ENCODE measurements around the gene YIPF5. TPM values are rescaled to one million over a fixed set of nuclear protein-coding genes. Genes with fewer than 3 reads are reported as not detected.
A peak's percentile ranks its signal among the peaks of the same experiment; 100 is the strongest.

Gene YIPF5
- total RNA-seq, result 23.6 TPM
- 15.2 TPM for polyA plus RNA-seq
- long read RNA-seq, donor 1, partial matches to known transcripts, result 0 of 1 reads
- long read RNA-seq, donor 1, other reads (novel, unspliced or antisense), result 0 of 1 reads
- long read RNA-seq, donor 2, result 0 reads
- long read RNA-seq, donor 3, transcript YIPF5-201 (6 exons, 3,147 nt), result major isoform, 13 of 43 reads
- long read RNA-seq, donor 3, partial matches to known transcripts, result 29 of 43 reads
- long read RNA-seq, donor 3, other reads (novel, unspliced or antisense), result 0 of 43 reads
- long read RNA-seq, donor 4, partial matches to known transcripts, result 0 of 4 reads
- long read RNA-seq, donor 4, other reads (novel, unspliced or antisense), result 0 of 4 reads
- long read RNA-seq, donor 5, transcript YIPF5-201 (6 exons, 3,147 nt), result major isoform, 30 of 34 reads
- long read RNA-seq, donor 5, partial matches to known transcripts, result 0 of 34 reads
- long read RNA-seq, donor 5, other reads (novel, unspliced or antisense), result 0 of 34 reads
- long read RNA-seq, donor 6, transcript YIPF5-201 (6 exons, 3,147 nt), result major isoform, 6 of 6 reads
- long read RNA-seq, donor 6, partial matches to known transcripts, result 0 of 6 reads
- long read RNA-seq, donor 6, other reads (novel, unspliced or antisense), result 0 of 6 reads
- long read RNA-seq, donor 7, transcript YIPF5-201 (6 exons, 3,147 nt), result major isoform, 19 of 20 reads
- long read RNA-seq, donor 7, partial matches to known transcripts, result 0 of 20 reads
- long read RNA-seq, donor 7, other reads (novel, unspliced or antisense), result 0 of 20 reads
- long read RNA-seq, donor 8, partial matches to known transcripts, result 0 of 3 reads
- long read RNA-seq, donor 8, other reads (novel, unspliced or antisense), result 0 of 3 reads
- long read RNA-seq, donor 9, transcript YIPF5-201 (6 exons, 3,147 nt), result major isoform, 6 of 7 reads
- long read RNA-seq, donor 9, partial matches to known transcripts, result 0 of 7 reads
- long read RNA-seq, donor 9, other reads (novel, unspliced or antisense), result 0 of 7 reads
- long read RNA-seq, donor 10, transcript YIPF5-201 (6 exons, 3,147 nt), result major isoform, 5 of 5 reads
- long read RNA-seq, donor 10, partial matches to known transcripts, result 0 of 5 reads
- long read RNA-seq, donor 10, other reads (novel, unspliced or antisense), result 0 of 5 reads

- H3K9me3 ChIP-seq (ENCODE audit: control insufficient read depth in 2 of 2, insufficient read depth in 1 of 2, low read length in 1 of 2), result no peaks in the 10 kb centered on the region
- under 1% methylated on average over 39 of the region's 39 CpGs for WGBS
- no peaks in the 10 kb centered on the region for H3K27me3 ChIP-seq (ENCODE audit: control insufficient read depth in 2 of 2, insufficient read depth in 1 of 2, low read length in 1 of 2)
- H3K27ac ChIP-seq (ENCODE audit: low read depth in 1 of 2, low read length in 1 of 2), result peak within 1 kb of the TSS; percentile 83 to 86
- H3K36me3 ChIP-seq (ENCODE audit: control insufficient read depth in 2 of 2, insufficient read depth in 2 of 2, low read length in 1 of 2), result peaks cover 0 to 4% of the 10 kb centered on the region in 2 donors
- peaks cover 2 to 5% of the 10 kb centered on the region in 2 donors for H3K4me1 ChIP-seq (ENCODE audit: control insufficient read depth in 2 of 2, insufficient read depth in 2 of 2, low read length in 2 of 2)
- peak within 1 kb of the TSS; percentile 73 to 84 for H3K4me3 ChIP-seq (ENCODE audit: low read length in 2 of 2)
- peak; percentile 92 to 99 (median 96) for DNase-seq (ENCODE audit: low read depth in 6 of 9, low spot score in 9 of 9)
Measured at GRCh38 chr5:144170276-144171024, at the start of gene YIPF5, which contains the start of gene KCTD16. Gene YIPF5, minus strand, starts transcription at chr5:144170659. Its CDS starts 704 bp downstream, at chr5:144169955. Gene KCTD16, plus strand, starts transcription at chr5:144170873.

- H3K27ac ChIP-seq (ENCODE audit: low read depth in 1 of 2, low read length in 1 of 2), result no peak overlapping the region
- H3K27me3 ChIP-seq (ENCODE audit: control insufficient read depth in 2 of 2, insufficient read depth in 1 of 2, low read length in 1 of 2), result no peaks in the 10 kb centered on the region
- WGBS, result 72% methylated on average over 3 of the region's 3 CpGs
- H3K9me3 ChIP-seq (ENCODE audit: control insufficient read depth in 2 of 2, insufficient read depth in 1 of 2, low read length in 1 of 2), result no peaks in the 10 kb centered on the region
- DNase-seq (ENCODE audit: low read depth in 6 of 9, low spot score in 9 of 9), result no peak
- no peaks in the 10 kb centered on the region for H3K36me3 ChIP-seq (ENCODE audit: control insufficient read depth in 2 of 2, insufficient read depth in 2 of 2, low read length in 1 of 2)
- H3K4me1 ChIP-seq (ENCODE audit: control insufficient read depth in 2 of 2, insufficient read depth in 2 of 2, low read length in 2 of 2), result no peaks in the 10 kb centered on the region
- H3K4me3 ChIP-seq (ENCODE audit: low read length in 2 of 2), result no peak overlapping the region
Measured at GRCh38 chr5:144219869-144220268, 49.4 kb upstream of the YIPF5 start.

- DNase-seq (ENCODE audit: low read depth in 6 of 9, low spot score in 9 of 9), result no peak
- no peaks in the 10 kb centered on the region for H3K4me1 ChIP-seq (ENCODE audit: control insufficient read depth in 2 of 2, insufficient read depth in 2 of 2, low read length in 2 of 2)
- H3K36me3 ChIP-seq (ENCODE audit: control insufficient read depth in 2 of 2, insufficient read depth in 2 of 2, low read length in 1 of 2), result no peaks in the 10 kb centered on the region
- 86% methylated on average over 1 of the region's 1 CpG for WGBS
- no peak overlapping the region for H3K4me3 ChIP-seq (ENCODE audit: low read length in 2 of 2)
- H3K9me3 ChIP-seq (ENCODE audit: control insufficient read depth in 2 of 2, insufficient read depth in 1 of 2, low read length in 1 of 2), result no peaks in the 10 kb centered on the region
- H3K27ac ChIP-seq (ENCODE audit: low read depth in 1 of 2, low read length in 1 of 2), result no peak overlapping the region
- H3K27me3 ChIP-seq (ENCODE audit: control insufficient read depth in 2 of 2, insufficient read depth in 1 of 2, low read length in 1 of 2), result peaks cover 10 to 20% of the 10 kb centered on the region in 2 donors
Measured at GRCh38 chr5:144210655-144211054, 40.2 kb upstream of the YIPF5 start.

DNA sequence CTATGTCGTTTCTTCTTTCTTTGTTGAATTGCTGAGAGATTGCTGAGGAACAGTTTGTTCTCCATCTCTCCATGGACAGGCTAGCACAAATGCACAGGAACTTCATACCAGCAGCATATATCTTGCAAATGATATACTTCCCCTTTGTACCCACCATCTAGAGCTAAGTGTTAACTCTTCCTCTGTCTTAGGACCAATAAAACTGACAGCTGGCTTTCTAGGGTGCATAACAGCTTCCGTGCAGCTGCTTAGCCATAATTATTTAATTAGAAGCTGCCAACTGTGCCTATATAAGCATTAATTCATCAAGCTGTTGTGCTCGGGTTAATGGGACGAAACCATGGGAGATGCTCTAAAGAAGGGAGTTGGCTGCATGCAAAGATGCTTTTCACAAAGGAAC, 38.9 kb upstream of the YIPF5 start:
- Histone ChIP-seq H3K27ac (ENCODE audit: low read depth in 1 of 2, low read length in 1 of 2) (no peak overlapping the region), H3K4me3 (ENCODE audit: low read length in 2 of 2) (no peak overlapping the region), H3K9me3 (ENCODE audit: control insufficient read depth in 2 of 2, insufficient read depth in 1 of 2, low read length in 1 of 2) (peaks cover 0 to 3% of the 10 kb centered on the region in 2 donors), H3K36me3 (ENCODE audit: control insufficient read depth in 2 of 2, insufficient read depth in 2 of 2, low read length in 1 of 2) (no peaks in the 10 kb centered on the region), H3K4me1 (ENCODE audit: control insufficient read depth in 2 of 2, insufficient read depth in 2 of 2, low read length in 2 of 2) (no peaks in the 10 kb centered on the region), H3K27me3 (ENCODE audit: control insufficient read depth in 2 of 2, insufficient read depth in 1 of 2, low read length in 1 of 2) (peaks cover 22 to 33% of the 10 kb centered on the region in 2 donors)
- DNase-seq (ENCODE audit: low read depth in 6 of 9, low spot score in 9 of 9), result no peak
- WGBS, result 69% methylated on average over 4 of the region's 4 CpGs

GRCh38 chr5:144207875-144208444, 37.5 kb upstream of the YIPF5 start:
- DNase-seq (ENCODE audit: low read depth in 6 of 9, low spot score in 9 of 9), result no peak
- no peaks in the 10 kb centered on the region for H3K36me3 ChIP-seq (ENCODE audit: control insufficient read depth in 2 of 2, insufficient read depth in 2 of 2, low read length in 1 of 2)
- peaks cover 0 to 3% of the 10 kb centered on the region in 2 donors for H3K9me3 ChIP-seq (ENCODE audit: control insufficient read depth in 2 of 2, insufficient read depth in 1 of 2, low read length in 1 of 2)
- no peak overlapping the region for H3K4me3 ChIP-seq (ENCODE audit: low read length in 2 of 2)
- peaks cover 24 to 37% of the 10 kb centered on the region in 2 donors for H3K27me3 ChIP-seq (ENCODE audit: control insufficient read depth in 2 of 2, insufficient read depth in 1 of 2, low read length in 1 of 2)
- H3K4me1 ChIP-seq (ENCODE audit: control insufficient read depth in 2 of 2, insufficient read depth in 2 of 2, low read length in 2 of 2), result no peaks in the 10 kb centered on the region
- H3K27ac ChIP-seq (ENCODE audit: low read depth in 1 of 2, low read length in 1 of 2), result no peak overlapping the region

- peaks cover 0 to 3% of the 10 kb centered on the region in 2 donors for H3K9me3 ChIP-seq (ENCODE audit: control insufficient read depth in 2 of 2, insufficient read depth in 1 of 2, low read length in 1 of 2)
- no peaks in the 10 kb centered on the region for H3K36me3 ChIP-seq (ENCODE audit: control insufficient read depth in 2 of 2, insufficient read depth in 2 of 2, low read length in 1 of 2)
- no peak overlapping the region for H3K4me3 ChIP-seq (ENCODE audit: low read length in 2 of 2)
- no peaks in the 10 kb centered on the region for H3K4me1 ChIP-seq (ENCODE audit: control insufficient read depth in 2 of 2, insufficient read depth in 2 of 2, low read length in 2 of 2)
- DNase-seq (ENCODE audit: low read depth in 6 of 9, low spot score in 9 of 9), result no peak
- peaks cover 24 to 37% of the 10 kb centered on the region in 2 donors for H3K27me3 ChIP-seq (ENCODE audit: control insufficient read depth in 2 of 2, insufficient read depth in 1 of 2, low read length in 1 of 2)
- WGBS, result 93% methylated on average over 2 of the region's 2 CpGs
- no peak overlapping the region for H3K27ac ChIP-seq (ENCODE audit: low read depth in 1 of 2, low read length in 1 of 2)
Measured at GRCh38 chr5:144206141-144206540, 35.7 kb upstream of the YIPF5 start.

DNA sequence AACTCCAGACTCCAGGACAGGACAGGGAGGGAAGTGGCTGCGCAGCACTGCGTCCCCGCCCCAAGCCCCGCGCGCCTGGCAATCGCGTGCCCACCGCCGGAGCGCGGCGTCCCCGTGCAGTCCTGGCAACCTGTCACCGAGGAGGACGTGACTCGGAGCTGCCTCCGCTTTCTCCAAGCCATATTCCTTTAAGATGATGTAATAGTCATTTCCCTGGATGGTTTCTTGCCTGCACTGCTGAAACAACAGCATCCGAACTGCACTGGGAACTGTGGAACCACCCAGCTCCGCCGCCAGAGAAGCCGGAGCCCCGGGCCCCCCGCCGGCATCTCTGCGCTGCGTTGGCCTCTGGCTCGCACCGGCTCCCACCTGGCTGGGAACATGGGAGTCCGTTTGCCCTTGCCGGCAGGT, 34.7 kb upstream of the YIPF5 start:
- peaks cover 0 to 3% of the 10 kb centered on the region in 2 donors for H3K9me3 ChIP-seq (ENCODE audit: control insufficient read depth in 2 of 2, insufficient read depth in 1 of 2, low read length in 1 of 2)
- H3K4me1 ChIP-seq (ENCODE audit: control insufficient read depth in 2 of 2, insufficient read depth in 2 of 2, low read length in 2 of 2), result no peaks in the 10 kb centered on the region
- no peaks in the 10 kb centered on the region for H3K36me3 ChIP-seq (ENCODE audit: control insufficient read depth in 2 of 2, insufficient read depth in 2 of 2, low read length in 1 of 2)
- H3K27ac ChIP-seq (ENCODE audit: low read depth in 1 of 2, low read length in 1 of 2), result no peak overlapping the region
- no peak for DNase-seq (ENCODE audit: low read depth in 6 of 9, low spot score in 9 of 9)
- peaks cover 24 to 37% of the 10 kb centered on the region in 2 donors for H3K27me3 ChIP-seq (ENCODE audit: control insufficient read depth in 2 of 2, insufficient read depth in 1 of 2, low read length in 1 of 2)
- no peak overlapping the region for H3K4me3 ChIP-seq (ENCODE audit: low read length in 2 of 2)
- 3% methylated on average over 31 of the region's 31 CpGs for WGBS
